ENCODE measurements around the gene GJA3.

GJA3 gene

GRCh38 chr13:20127562-20128458 lies 33.0 kb downstream of the GJA3 start:
- DNase-seq (ENCODE audit: low spot score) = no peak

GRCh38 chr13:20127262-20127561 lies 33.6 kb downstream of the GJA3 start:
- no peak for DNase-seq (ENCODE audit: low spot score)

- DNase-seq (ENCODE audit: low spot score) = no peak
These were observed 34.2 kb downstream of the GJA3 start for GRCh38 chr13:20126541-20127261.

- no peak for DNase-seq (ENCODE audit: low spot score)
These were observed 35.1 kb downstream of the GJA3 start for GRCh38 chr13:20125783-20126165.

GRCh38 chr13:20125129-20125782 lies 35.6 kb downstream of the GJA3 start:
- DNase-seq (ENCODE audit: low spot score) = no peak

GRCh38 chr13:20124303-20124702 lies 36.5 kb downstream of the GJA3 start:
- no peak for DNase-seq (ENCODE audit: low spot score)

- DNase-seq (ENCODE audit: low spot score) = no peak
These were observed 39.7 kb downstream of the GJA3 start for GRCh38 chr13:20121159-20121525.

GRCh38 chr13:20119960-20120359 lies 40.9 kb downstream of the GJA3 start:
- DNase-seq (ENCODE audit: low spot score) = no peak

- no peak for DNase-seq (ENCODE audit: low spot score)
These were observed 42.3 kb downstream of the GJA3 start for GRCh38 chr13:20118268-20119140.

- DNase-seq (ENCODE audit: low spot score) = no peak
These were observed 44.6 kb downstream of the GJA3 start for GRCh38 chr13:20116213-20116612.

GRCh38 chr13:20114066-20114610 lies 46.7 kb downstream of the GJA3 start:
- DNase-seq (ENCODE audit: low spot score) = no peak

- DNase-seq (ENCODE audit: low spot score) = no peak
These were observed 51.8 kb downstream of the GJA3 start for GRCh38 chr13:20109037-20109436.

- DNase-seq (ENCODE audit: low spot score) = no peak
These were observed 54.1 kb downstream of the GJA3 start for GRCh38 chr13:20106742-20107141.

GRCh38 chr13:20105161-20105689 lies 55.6 kb downstream of the GJA3 start:
- no peak for DNase-seq (ENCODE audit: low spot score)

GRCh38 chr13:20102525-20103180 lies 58.2 kb downstream of the GJA3 start:
- no peak for DNase-seq (ENCODE audit: low spot score)

- no peak for DNase-seq (ENCODE audit: low spot score)
These were observed 59.2 kb downstream of the GJA3 start for GRCh38 chr13:20101467-20102316.

- no peak for DNase-seq (ENCODE audit: low spot score)
These were observed 61.5 kb downstream of the GJA3 start for GRCh38 chr13:20099319-20099718.

GRCh38 chr13:20093951-20094350 lies 66.9 kb downstream of the GJA3 start:
- DNase-seq (ENCODE audit: low spot score) = no peak

- no peak for DNase-seq (ENCODE audit: low spot score)
These were observed 70.5 kb downstream of the GJA3 start for GRCh38 chr13:20090349-20090748.
